ENCODE results near the gene EZH2. TPM values are rescaled to one million over a fixed set of nuclear protein-coding genes. Genes with fewer than 3 reads are reported as not detected.

EZH2 gene
- total and polyA plus RNA-seq, 4 donors, result 2.0 to 21.3 (median 2.5) TPM

DNA sequence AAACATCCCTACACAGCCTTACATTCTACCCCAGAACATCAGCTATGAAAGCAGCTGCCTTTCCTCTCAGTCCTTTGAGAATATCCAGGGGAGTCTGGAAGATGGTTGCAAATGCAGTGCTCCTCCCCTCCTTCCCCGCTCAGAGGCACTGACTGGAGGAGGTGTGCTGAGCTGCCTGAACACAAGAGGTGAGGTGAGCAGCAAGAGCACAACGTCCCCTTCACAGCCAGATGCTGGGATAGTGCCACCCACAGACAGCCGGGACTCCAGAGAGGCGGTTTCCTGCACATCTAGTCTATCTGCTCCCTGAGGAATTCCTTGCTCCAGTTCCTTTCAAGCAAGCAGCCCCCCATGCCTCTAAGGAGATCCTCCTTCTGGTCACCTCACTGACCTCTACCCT is 74.2 kb downstream of the EZH2 start:
- H3K36me3 ChIP-seq (ENCODE audit: control insufficient read depth in 4 of 4, insufficient read depth in 3 of 4, low read depth in 1 of 4, low read length in 3 of 4), result peaks cover 0 to 6% (median under 1%) of the 10 kb centered on the region in 4 donors
- no peak for DNase-seq (ENCODE audit: low spot score)
- no peaks in the 10 kb centered on the region for H3K27me3 ChIP-seq (ENCODE audit: control insufficient read depth in 4 of 4, insufficient read depth in 4 of 4, low read length in 3 of 4)
- H3K9me3 ChIP-seq (ENCODE audit: control insufficient read depth in 4 of 4, low read length in 3 of 4), result no peaks in the 10 kb centered on the region
- TF ChIP-seq, protein P1, sequence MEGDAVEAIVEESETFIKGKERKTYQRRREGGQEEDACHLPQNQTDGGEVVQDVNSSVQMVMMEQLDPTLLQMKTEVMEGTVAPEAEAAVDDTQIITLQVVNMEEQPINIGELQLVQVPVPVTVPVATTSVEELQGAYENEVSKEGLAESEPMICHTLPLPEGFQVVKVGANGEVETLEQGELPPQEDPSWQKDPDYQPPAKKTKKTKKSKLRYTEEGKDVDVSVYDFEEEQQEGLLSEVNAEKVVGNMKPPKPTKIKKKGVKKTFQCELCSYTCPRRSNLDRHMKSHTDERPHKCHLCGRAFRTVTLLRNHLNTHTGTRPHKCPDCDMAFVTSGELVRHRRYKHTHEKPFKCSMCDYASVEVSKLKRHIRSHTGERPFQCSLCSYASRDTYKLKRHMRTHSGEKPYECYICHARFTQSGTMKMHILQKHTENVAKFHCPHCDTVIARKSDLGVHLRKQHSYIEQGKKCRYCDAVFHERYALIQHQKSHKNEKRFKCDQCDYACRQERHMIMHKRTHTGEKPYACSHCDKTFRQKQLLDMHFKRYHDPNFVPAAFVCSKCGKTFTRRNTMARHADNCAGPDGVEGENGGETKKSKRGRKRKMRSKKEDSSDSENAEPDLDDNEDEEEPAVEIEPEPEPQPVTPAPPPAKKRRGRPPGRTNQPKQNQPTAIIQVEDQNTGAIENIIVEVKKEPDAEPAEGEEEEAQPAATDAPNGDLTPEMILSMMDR (IDR thresholded peaks at IDR 0.05; ENCODE audit: low read depth, low read length, missing input control), result no peak
- TF ChIP-seq GABPA (IDR thresholded peaks at IDR 0.05 in 1 of 2, conservative IDR thresholded peaks at IDR 0.05 in 1 of 2), result no peak
- TF ChIP-seq RAD21 (IDR thresholded peaks at IDR 0.05), result no peak
- no peak for TF ChIP-seq FOXA2 (IDR thresholded peaks at IDR 0.05)
- TF ChIP-seq JUND (IDR thresholded peaks at IDR 0.05), result no peak
- TF ChIP-seq, protein P2, sequence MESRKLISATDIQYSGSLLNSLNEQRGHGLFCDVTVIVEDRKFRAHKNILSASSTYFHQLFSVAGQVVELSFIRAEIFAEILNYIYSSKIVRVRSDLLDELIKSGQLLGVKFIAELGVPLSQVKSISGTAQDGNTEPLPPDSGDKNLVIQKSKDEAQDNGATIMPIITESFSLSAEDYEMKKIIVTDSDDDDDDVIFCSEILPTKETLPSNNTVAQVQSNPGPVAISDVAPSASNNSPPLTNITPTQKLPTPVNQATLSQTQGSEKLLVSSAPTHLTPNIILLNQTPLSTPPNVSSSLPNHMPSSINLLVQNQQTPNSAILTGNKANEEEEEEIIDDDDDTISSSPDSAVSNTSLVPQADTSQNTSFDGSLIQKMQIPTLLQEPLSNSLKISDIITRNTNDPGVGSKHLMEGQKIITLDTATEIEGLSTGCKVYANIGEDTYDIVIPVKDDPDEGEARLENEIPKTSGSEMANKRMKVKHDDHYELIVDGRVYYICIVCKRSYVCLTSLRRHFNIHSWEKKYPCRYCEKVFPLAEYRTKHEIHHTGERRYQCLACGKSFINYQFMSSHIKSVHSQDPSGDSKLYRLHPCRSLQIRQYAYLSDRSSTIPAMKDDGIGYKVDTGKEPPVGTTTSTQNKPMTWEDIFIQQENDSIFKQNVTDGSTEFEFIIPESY (IDR thresholded peaks at IDR 0.05), result no peak
- no peak for TF ChIP-seq TAF1 (conservative IDR thresholded peaks at IDR 0.05)
- TF ChIP-seq HNF4G (IDR thresholded peaks at IDR 0.05), result no peak
- TF ChIP-seq EGR1 (IDR thresholded peaks at IDR 0.05; ENCODE audit: low read depth in 2 of 2), result no peak
- TF ChIP-seq YY1 (IDR thresholded peaks at IDR 0.05), result no peak
- TF ChIP-seq, protein P3, sequence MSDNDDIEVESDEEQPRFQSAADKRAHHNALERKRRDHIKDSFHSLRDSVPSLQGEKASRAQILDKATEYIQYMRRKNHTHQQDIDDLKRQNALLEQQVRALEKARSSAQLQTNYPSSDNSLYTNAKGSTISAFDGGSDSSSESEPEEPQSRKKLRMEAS (IDR thresholded peaks at IDR 0.05), result no peak
- no peak for TF ChIP-seq RXRA (IDR thresholded peaks at IDR 0.05)
- H3K4me3 ChIP-seq (ENCODE audit: low read depth in 1 of 3, low read length in 3 of 3), result no peak overlapping the region
- H3K4me1 ChIP-seq (ENCODE audit: control insufficient read depth in 4 of 4, insufficient read depth in 4 of 4, low read length in 3 of 4), result no peaks in the 10 kb centered on the region
- no peak overlapping the region for H3K27ac ChIP-seq (ENCODE audit: low read depth in 1 of 2, low read length in 2 of 2)
- H3K9ac ChIP-seq (ENCODE audit: low read depth in 1 of 2, low read length in 2 of 2), result no peak overlapping the region
- WGBS, result 92% methylated on average over 4 of the region's 4 CpGs

DNA sequence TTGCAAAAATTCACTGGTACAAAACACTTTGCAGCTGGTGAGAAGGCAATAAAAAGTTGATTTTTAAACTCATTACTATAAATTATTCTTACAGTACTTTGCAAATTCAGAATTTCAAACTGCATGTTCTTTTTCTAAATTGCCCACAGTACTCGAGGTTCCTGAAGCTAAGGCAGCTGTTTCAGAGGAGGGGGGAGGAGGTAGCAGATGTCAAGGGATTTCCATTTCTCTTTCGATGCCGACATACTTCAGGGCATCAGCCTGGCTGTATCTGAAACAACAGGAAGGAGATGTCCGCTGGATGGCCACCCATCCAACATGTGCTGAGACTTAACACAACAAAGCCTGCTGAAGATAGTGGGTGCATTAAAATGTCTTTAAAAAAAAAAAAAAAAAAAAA is 76.7 kb downstream of the EZH2 start:
- H3K27me3 ChIP-seq (ENCODE audit: control insufficient read depth in 4 of 4, insufficient read depth in 4 of 4, low read length in 3 of 4), result no peaks in the 10 kb centered on the region
- H3K9me3 ChIP-seq (ENCODE audit: control insufficient read depth in 4 of 4, low read length in 3 of 4), result no peaks in the 10 kb centered on the region
- no peak overlapping the region for H3K4me3 ChIP-seq (ENCODE audit: low read depth in 1 of 3, low read length in 3 of 3)
- TF ChIP-seq HNF4A (conservative IDR thresholded peaks at IDR 0.05) (no peak), FOXA1 (IDR thresholded peaks at IDR 0.05) (no peak)
- no peak for DNase-seq (ENCODE audit: low spot score)
- H3K27ac ChIP-seq (ENCODE audit: low read depth in 1 of 2, low read length in 2 of 2), result no peak overlapping the region
- 86% methylated on average over 4 of the region's 4 CpGs for whole genome bisulfite sequencing
- H3K4me1 ChIP-seq (ENCODE audit: control insufficient read depth in 4 of 4, insufficient read depth in 4 of 4, low read length in 3 of 4), result no peaks in the 10 kb centered on the region
- H3K9ac ChIP-seq (ENCODE audit: low read depth in 1 of 2, low read length in 2 of 2), result no peak overlapping the region
- H3K36me3 ChIP-seq (ENCODE audit: control insufficient read depth in 4 of 4, insufficient read depth in 3 of 4, low read depth in 1 of 4, low read length in 3 of 4), result peaks cover 0 to 8% (median under 1%) of the 10 kb centered on the region in 4 donors

DNA sequence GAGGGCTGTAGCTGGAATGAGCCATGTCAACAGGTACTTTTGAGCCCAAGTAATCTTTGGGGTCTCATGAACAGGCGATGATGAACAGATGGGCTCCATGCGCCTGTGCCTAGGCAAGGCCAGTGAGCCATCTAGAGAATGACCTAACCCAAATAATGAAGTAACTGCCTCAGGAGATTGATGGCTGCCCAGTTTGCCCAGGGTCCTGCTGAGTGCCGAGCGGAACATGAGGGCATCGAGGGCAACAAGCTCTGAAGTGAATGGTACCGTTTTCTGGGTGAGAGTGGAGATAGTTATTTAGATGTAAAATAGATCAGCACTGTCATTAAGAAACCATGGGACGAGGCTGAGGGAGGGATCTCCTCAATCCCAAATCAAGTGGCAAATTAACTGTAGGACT is 77.9 kb downstream of the EZH2 start:
- H3K27ac ChIP-seq (ENCODE audit: low read depth in 1 of 2, low read length in 2 of 2), result no peak overlapping the region
- no peak for DNase-seq (ENCODE audit: low spot score)
- 99% methylated on average over 7 of the region's 7 CpGs for WGBS
- no peak overlapping the region for H3K9ac ChIP-seq (ENCODE audit: low read depth in 1 of 2, low read length in 2 of 2)
- no peaks in the 10 kb centered on the region for H3K27me3 ChIP-seq (ENCODE audit: control insufficient read depth in 4 of 4, insufficient read depth in 4 of 4, low read length in 3 of 4)
- H3K4me1 ChIP-seq (ENCODE audit: control insufficient read depth in 4 of 4, insufficient read depth in 4 of 4, low read length in 3 of 4), result no peaks in the 10 kb centered on the region
- no peaks in the 10 kb centered on the region for H3K9me3 ChIP-seq (ENCODE audit: control insufficient read depth in 4 of 4, low read length in 3 of 4)
- H3K4me3 ChIP-seq (ENCODE audit: low read depth in 1 of 3, low read length in 3 of 3), result no peak overlapping the region
- peaks cover 2 to 14% (median 6%) of the 10 kb centered on the region in 4 donors for H3K36me3 ChIP-seq (ENCODE audit: control insufficient read depth in 4 of 4, insufficient read depth in 3 of 4, low read depth in 1 of 4, low read length in 3 of 4)
- TF ChIP-seq, protein P1 (IDR thresholded peaks at IDR 0.05; ENCODE audit: low read depth, low read length, missing input control), result no peak
- TF ChIP-seq RAD21 (IDR thresholded peaks at IDR 0.05), result no peak
- TF ChIP-seq, protein P3 (IDR thresholded peaks at IDR 0.05), result no peak
- no peak for TF ChIP-seq TAF1 (conservative IDR thresholded peaks at IDR 0.05)
- TF ChIP-seq, protein P4, sequence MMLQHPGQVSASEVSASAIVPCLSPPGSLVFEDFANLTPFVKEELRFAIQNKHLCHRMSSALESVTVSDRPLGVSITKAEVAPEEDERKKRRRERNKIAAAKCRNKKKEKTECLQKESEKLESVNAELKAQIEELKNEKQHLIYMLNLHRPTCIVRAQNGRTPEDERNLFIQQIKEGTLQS (IDR thresholded peaks at IDR 0.05), result no peak
- TF ChIP-seq, protein P2 (IDR thresholded peaks at IDR 0.05), result no peak
- TF ChIP-seq NR2F2 (IDR thresholded peaks at IDR 0.05), result no peak
- TF ChIP-seq FOXA2 (IDR thresholded peaks at IDR 0.05), result no peak
- TF ChIP-seq RXRA (IDR thresholded peaks at IDR 0.05), result no peak
- TF ChIP-seq JUND (IDR thresholded peaks at IDR 0.05), result no peak
- TF ChIP-seq GABPA (IDR thresholded peaks at IDR 0.05 in 1 of 2, conservative IDR thresholded peaks at IDR 0.05 in 1 of 2), result no peak
- TF ChIP-seq HNF4A (conservative IDR thresholded peaks at IDR 0.05), result no peak
- TF ChIP-seq FOXA1 (IDR thresholded peaks at IDR 0.05), result no peak
- TF ChIP-seq HNF4G (IDR thresholded peaks at IDR 0.05), result no peak

Data from liver (tissue), 9 donors.